DMS153 treated with DMSO at 0.1 percent for 48 hours (cell line): ENCODE measurements around the gene TDRKH.
"Not testable (repeated sequence)": the region's sequence is repeated elsewhere in the genome, so short reads cannot be mapped to it uniquely, and the experiment has no call there.

Experiments used
- DNase-seq: peaks from one replicate; lab custom pipeline; 2025; ENCODE audit not compliant: unreplicated experiment; lab: John Stamatoyannopoulos, UW

Gene TDRKH

DNA sequence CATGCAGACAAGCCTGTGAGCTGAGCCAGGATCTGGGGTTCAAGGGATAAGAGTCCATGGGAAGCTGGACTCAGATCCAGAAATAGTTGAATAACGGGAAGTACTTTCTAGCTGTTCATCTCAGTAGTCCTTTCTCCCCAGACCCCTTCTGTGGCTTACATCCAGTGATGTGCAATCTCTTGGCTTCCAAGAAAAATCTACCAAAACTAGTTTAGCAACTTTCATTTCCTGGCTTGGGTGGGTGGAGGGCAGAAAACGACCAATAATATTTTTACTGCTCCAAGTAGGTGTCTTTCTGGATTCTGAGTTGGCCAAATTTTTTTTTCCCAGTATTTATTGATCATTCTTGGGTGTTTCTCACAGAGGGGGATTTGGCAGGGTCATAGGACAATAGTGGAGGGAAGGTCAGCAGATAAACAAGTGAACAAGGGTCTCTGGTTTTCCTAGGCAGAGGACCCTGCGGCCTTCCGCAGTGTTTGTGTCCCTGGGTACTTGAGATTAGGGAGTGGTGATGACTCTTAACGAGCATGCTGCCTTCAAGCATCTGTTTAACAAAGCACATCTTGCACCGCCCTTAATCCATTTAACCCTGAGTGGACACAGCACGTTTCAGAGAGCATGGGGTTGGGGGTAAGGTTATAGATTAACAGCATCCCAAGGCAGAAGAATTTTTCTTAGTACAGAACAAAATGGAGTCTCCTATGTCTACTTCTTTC is 21.8 kb downstream of the TDRKH start:
- not testable (repeated sequence) for DNase-seq

DNA sequence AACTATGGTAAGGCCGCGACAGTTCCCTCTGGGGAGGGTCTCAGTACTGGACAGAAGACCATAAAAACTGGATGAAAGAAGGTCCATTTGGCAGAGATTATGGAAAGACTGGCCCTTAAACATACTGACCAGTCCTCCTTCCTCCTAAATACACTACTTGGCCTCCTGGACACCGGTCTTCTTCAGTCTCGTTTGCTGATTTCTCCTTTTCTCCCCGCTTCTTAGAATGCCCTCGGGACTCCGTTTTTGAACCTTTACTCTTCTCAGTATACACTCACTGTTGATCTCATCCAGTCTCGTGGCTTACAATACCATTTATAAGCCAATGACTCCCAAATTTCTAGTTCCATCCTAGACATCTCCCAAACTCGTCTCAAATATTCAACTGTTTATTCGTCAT is 26.3 kb downstream of the TDRKH start:
- no peak for DNase-seq

DNA sequence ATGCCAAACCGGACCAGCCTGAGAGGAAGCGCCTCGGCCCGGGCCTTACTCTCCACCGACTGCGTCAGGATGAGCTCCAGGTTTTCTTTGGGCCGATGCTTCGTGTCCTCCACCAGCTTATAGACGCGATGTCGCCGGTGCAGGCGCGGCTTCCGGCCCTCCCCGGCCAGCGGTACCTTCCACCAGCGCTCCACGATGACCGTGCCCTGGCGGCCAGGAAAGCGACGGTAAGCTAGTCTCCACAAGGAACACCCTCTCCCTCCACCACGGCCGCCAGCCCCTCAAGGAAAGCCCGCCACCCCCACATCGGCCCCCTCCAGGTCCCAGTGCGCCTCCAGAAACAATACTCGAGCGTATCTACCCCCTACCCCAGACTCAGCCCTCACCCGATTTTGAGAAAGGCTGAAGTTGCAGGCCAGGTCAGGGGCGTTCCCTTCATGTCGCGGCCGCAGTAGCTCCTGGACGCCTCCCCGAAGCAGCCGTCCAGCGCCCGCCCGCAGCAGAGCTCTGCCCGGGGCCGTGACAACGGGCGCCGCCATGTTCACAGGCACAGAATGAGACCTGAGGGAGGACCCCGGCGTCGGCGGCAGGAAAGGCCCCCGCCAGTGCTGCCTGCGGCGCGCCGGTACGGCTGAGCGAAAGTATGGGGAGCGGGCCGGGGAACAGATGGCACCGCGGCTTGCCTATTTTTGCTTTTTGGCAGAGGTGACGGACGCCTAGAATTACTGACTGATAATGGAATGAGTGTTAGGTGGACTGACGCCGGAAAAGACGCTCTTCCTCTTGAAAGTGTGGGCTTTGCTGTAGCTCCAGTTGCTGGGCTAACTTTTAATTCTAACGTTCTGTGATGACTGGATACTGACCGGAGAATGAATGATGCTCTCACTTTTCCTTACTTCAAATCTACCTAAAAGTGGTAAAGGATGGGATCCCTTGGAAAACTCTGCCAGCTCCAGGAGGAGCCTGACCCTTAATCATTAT is 27.1 kb downstream of the TDRKH start, which contains the start of gene MRPL9:
Gene MRPL9, minus strand, starts transcription at position 556 of the 981 bp plus-strand sequence. Its CDS starts 17 bp downstream, at position 539.
- DNase-seq, result peak; percentile 90

DNA sequence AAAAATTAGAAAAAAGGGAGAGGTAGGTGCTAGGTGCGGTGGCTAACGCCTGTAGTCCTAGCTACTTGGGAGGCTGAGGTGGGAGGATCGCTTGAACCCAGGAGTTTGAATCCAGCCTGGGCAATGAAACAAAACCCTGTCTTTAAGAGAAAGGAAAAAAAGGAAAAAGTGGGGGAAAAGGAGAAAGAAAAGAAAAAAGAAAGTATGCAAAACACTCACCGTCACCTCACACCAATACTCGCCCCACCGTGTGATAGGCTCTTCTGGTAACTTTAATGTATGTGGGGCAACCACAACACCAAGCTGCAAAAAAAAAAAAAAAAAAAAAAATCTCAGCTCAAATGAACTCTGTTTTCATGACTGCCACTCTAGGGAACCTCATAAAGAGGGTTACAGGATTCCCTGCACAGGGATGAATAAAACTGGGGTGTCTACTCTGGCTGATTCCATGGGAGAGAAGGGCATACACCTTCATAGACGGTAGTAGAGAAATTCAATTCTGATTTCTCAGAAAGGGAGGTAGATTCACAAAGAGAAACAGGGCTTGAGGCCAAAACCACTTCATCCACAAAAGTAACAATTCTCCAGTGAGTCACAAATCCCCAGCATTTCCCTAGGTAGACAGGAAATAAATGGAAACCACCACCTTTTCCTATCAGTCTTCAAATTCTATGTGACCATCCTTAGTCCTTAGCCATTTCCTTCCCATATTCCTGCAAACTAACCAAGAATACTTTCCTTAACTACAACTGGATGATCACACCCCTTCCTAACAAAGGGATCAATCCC is 29.5 kb downstream of the TDRKH start:
- no peak for DNase-seq

DNA sequence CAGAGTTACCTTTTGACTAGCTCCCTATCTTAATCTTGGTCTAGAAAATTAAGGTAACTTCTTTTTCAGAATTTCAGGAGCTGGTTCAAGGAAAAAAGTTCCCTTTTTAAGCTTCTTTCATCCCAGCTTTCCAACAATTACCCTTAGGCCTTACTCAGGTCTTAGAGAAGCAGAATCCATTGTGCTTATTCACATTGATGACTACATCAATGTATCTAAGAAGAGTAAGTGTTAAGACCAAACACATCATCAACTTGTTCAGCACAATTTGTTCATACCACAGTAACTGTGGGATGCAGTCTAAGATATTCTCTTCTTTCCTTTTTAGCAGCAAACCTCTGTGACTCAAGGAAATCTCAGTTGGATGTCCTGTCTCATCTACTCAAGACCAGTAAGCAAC is 31.1 kb downstream of the TDRKH start:
- no peak for DNase-seq

DNA sequence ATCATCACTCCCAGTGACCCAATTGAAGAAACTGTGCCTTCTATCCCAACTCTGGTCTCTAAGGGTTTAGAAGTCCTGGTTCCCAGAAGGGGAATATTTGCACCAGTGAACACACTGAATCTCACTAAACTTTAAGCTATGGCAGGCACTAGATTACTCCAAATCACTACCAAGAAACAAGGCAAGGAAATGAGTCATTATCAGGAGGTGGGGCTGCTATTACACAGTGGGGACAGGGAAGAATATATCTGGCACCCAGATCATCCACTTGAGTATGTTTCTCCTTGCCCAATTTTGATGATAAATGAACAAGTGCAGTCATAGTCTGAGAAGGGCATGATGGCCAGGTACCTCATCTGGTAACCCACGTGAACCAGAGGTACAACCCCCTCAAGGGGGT is 34.0 kb downstream of the TDRKH start:
- DNase-seq, result no peak

DNA sequence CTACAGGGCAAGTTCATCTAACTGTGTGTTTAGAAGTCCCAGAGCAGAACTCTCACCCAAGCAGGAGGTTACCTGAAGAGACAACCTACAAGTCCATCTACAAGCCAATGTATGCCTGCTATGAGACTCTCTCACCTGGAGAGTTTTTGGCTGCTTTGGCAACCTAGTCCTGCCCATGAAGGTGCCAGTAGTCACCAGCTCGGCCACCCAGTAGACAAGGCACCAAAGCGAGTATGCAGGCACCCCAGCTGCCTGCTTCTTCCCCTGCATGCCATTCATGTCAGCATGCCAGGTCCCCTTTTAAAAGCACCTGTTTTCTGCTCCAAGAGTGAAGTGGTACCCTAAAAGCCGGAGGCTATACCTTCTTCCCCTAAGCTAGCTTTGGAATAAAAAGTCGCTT is 48.8 kb downstream of the TDRKH start:
- no peak for DNase-seq

DNA sequence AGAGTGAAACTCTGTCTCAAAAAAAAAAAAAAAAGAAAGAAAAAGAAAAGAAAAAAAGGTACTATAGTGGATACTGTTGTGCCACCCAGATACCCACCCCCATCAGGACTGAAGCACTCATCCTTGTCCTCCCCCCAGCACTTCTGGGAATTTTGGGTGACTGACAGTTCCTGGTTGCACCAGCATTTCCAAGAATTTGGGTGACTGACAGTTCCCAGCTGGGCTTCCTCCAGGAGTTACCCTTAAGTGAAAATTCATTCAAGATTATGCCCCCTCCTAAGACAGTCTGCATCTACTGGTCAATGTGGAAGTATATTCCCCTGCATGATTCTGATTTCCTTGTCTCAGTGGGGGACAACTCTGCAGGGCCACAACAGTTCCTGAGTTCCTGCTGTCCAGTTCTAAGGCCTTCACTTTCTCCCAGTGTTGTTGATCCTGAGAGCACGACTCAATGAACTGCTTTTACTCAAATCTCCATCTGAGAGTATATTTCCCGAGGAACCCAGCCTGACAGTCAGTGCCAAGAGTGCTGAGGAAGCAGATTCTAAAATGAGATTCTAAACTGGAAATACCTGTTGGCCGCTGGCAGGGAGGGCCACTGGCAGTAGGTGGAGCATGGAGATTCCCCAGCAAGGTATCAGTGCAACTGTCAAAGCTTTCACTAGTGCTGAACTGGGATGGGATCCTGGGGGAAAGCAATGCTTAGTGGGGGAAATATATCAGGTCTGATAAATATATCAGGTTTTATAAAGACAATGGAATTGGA is 50.5 kb downstream of the TDRKH start:
- DNase-seq, result peak; percentile 35

DNA sequence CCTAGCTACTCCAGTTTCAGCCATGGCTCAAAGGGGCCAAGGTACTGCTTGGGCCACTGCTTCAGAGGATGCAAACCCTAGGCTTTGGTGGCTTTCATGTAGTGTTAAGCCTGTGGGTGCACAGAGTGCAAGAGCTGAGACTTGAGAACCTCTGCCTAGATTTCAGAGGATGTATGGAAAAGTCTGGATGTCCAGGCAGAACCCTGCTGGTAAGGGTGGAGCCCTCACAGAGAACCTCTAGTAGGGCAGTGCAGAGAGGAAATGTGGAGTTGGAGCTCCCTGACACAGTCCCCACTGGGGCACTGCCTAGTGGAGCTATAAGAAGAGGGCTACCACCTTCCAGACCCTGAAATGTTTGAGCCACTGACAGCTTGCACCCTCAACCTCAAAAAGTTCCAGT is 52.8 kb downstream of the TDRKH start:
- no peak for DNase-seq

DNA sequence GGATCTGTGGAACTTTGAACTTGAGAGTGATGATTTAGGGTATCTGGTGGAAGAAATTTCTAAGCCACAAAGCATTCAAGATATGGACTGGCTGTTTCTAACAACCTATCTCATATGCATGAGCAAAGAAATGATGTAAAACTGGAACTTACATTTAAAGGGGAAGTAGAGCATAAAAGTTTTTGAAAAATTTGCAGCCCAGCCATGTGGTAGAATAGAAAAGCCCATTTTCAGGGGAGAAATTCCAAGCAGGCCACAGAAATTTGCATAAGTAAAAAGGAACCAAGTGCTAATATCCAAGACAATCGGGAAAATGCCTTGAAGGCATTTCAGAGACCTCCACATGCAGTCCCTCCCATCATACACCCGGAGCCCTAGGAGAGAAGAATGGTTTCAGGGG is 53.3 kb downstream of the TDRKH start:
- no peak for DNase-seq

DNA sequence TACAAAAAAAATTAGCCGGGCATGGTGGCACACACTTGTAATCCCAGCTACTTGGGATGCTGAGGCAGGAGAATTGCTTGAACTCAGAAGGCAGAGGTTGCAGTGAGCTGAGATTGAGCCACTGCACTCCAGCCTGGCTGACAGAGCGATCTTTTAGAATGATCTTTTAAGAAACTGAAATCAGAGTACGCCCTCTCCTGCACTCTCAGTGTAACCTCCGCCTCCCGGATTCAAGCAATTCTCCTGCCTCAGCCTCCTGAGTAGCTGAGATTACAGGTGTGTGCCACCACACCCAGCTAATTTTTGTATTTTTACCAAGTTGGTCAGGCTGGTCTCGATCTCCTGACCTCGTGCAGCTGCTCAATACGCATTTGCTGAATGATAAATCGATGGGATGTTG is 56.3 kb downstream of the TDRKH start:
- not testable (repeated sequence) for DNase-seq

DNA sequence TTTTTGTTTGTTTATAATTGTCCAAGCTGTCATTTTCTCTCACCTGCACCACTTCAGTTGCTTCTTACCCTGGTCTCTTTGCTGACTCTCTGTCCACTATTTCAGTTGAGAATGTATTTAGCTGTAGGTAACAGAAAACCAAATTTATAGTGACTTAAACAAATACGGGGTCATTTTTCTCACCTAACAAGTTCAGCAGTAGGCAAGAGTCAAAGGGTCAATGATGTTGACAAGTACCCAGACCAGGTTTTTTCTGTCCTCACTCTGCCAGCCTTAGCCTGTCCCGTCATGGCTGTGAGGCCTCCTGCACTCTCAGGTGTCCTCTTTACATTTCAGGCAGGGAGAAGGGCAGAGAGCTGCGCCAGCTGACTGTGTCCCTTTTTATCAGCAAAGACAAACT is 57.2 kb downstream of the TDRKH start:
- DNase-seq, result no peak

DNA sequence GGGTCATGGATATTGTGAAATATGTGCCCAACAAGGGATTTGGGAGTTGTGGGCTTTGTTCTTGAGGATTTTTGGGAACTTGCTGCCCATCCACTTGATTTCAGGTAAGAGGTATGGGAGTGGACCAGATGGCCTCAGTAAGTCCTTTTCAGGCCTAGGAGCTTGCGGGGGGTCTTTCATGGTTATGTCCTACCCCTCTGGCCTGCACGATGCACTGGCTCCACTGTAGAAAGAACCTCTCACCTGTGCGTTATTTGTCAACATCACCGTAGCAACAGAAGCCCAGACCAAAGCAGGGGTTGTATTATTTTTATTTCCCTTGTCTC is 60.4 kb downstream of the TDRKH start:
- no peak for DNase-seq

DNA sequence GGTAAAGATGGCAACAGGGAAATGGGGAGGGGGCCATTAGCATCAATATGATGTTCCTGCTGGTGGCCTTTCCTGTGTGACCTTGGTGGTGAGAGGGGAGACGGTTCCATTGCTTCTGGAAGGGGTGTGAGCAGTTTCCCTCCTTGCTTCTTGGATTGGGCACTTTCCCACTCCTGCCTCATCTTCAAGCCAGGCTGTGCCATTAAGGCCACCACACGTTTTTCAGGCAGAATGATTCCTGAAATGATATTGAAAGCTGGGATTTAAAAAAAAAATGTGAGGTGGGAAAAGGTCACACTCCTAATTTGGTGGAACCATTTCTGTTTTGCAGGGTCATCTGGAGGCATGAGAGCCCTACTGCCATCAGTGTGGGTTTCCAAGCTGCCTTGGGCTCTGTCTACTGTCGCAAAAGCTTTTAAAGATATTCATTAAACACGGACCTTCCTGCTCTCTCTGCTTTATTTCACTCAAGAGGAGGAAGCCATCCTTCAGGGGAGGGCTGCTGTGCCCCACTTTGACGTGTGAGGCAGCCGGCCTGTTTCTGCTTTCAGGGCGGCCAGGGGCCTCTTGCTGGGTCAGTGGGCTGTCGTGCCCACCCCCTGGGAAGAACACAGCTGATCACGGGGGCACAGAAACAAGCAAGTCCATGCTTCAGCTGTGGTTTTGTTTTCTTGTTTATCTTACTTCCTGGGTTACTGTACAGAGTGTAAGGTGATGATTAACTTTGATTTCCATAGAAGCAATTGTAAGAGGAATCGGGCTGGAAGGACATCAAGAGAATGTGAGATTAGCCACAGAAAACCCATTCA is 60.9 kb downstream of the TDRKH start:
- no peak for DNase-seq

DNA sequence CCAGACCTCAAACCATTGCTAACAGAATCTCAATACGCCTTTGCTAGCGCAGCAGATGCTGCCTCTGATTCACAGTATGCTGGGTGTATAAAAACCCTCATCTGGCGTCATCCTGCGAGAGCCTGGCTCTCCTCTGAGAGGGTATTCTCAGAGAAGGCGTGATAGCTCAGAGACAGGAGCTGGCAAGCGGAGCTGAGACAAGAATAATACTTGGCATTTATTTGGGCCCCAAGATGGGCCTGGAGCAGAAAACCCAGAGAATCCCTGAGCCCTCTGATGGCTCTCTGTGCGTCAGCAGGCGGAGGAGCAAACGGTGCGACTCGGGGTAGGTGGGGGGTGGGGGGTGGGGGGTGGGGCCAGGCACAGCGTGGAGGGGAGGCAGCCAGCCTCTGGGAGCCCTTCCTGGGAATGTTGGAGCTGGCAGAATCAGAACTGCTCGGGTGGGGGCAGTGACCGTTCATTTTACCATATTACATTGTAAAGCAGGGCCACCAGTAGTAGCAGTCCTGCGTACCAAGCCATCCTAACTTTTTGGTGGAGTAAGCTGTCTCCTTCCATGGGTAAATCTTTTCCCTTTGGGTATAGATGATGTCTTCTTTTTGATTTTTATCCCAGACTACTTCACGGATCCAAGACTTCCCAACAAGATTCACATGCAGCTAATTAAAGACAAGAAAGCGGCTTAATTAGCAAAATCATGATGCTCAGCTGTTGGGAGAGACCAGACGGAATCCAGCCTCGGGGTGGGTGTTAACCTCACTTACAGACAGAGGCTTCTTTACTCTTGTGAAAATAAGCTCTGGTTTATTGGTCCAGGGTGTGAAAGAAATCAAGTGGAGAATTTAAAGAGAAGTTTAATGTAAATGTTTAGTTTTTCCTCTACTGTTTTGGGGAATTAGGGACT is 61.9 kb downstream of the TDRKH start:
- DNase-seq, result no peak

DNA sequence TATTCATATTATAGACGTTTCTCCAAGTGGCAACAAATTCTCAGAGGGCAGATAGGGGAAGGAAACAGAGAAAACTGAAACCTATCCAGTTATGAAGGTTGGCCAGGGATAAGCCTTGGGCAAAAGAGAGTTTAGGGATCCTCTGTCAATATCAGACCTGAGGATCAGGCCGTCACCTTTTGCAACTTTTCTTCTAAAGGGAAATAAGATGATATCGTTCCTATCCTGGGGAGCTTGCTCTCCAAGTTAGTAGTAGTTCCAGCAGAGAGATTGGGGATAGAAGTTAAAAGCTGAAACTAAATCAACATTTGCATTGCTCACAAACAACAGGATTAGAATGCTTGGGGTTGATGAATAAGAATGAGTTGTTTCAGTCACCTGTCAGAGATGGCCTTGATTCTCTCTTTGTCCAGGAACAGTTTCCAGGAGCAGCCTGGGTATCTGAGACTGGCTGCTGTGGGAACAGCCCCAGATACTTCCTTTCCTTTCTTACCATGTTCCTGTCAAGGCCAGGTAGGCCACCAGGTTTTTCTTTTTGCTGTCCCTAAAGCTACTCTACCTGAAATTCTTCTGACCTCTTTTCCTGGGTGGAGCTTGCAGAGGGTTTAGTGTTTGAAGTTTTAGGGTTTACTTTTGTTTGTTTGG is 66.5 kb downstream of the TDRKH start:
- DNase-seq, result no peak
